ENCODE data around the gene NIFK.

DNA sequence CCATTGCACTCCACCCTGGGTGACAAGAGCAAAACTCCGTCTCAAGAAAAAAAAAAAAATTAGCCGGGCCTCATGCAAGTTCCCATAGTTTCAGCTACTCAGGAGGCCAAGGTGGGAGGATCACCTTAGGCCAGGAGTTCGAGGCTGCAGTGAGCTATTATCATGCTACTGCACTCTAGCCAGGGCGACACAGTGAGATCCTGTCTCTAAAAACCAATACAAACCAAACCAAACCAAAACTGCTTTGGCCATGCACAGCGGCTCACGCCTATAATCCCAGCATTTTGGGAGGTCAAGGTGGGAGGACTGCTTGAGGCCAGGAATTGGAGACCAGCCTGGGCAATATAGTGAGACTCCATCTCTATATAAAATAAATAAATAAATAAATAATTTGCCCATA lies 19.1 kb downstream of the NIFK start:
- TF ChIP-seq, protein P1, sequence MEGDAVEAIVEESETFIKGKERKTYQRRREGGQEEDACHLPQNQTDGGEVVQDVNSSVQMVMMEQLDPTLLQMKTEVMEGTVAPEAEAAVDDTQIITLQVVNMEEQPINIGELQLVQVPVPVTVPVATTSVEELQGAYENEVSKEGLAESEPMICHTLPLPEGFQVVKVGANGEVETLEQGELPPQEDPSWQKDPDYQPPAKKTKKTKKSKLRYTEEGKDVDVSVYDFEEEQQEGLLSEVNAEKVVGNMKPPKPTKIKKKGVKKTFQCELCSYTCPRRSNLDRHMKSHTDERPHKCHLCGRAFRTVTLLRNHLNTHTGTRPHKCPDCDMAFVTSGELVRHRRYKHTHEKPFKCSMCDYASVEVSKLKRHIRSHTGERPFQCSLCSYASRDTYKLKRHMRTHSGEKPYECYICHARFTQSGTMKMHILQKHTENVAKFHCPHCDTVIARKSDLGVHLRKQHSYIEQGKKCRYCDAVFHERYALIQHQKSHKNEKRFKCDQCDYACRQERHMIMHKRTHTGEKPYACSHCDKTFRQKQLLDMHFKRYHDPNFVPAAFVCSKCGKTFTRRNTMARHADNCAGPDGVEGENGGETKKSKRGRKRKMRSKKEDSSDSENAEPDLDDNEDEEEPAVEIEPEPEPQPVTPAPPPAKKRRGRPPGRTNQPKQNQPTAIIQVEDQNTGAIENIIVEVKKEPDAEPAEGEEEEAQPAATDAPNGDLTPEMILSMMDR (IDR thresholded peaks at IDR 0.05; ENCODE audit: poor library complexity) = no peak
- TF ChIP-seq EZH2 (IDR thresholded peaks at IDR 0.05; ENCODE audit: borderline replicate concordance) = no peak
- no peak for TF ChIP-seq EZH2phosphoT487 (IDR thresholded peaks at IDR 0.05; ENCODE audit: low read depth, severe bottlenecking, unreplicated experiment)

Data from hepatocyte (in vitro differentiated cells).